ENCODE data around the gene MAGI2.

MAGI2 gene

DNA sequence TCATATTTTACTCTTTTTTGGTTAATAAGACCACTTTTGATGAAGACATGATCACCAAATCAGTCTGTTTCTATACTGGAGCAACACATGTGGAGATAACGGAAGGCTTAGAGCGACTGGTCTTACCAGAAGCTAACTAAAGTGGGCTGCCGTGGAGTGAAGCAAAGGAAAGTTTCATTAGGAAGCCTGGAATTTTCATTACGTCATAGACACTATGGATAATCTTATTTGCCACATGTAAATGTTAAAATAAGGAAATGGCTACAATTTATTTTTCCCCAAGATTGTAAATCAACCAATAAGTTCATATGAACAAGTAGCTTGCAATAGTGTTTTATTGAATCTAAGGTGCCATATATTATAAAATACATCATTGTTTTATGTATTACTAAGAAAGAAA is 1469.5 kb downstream of the MAGI2 start:
- Histone ChIP-seq H3K27ac (ENCODE audit: low read depth, low read length) (no peak overlapping the region), H3F3A (ENCODE audit: control insufficient read depth, insufficient read depth) (no peaks in the 10 kb centered on the region), H3K4me2 (ENCODE audit: low read length) (no peak overlapping the region), H3K79me2 (ENCODE audit: control insufficient read depth, low read length) (no peaks in the 10 kb centered on the region), H3K9me3 (ENCODE audit: control insufficient read depth, insufficient read depth, low read length) (no peaks in the 10 kb centered on the region), H3K36me3 (ENCODE audit: control insufficient read depth, low read length) (no peaks in the 10 kb centered on the region), H3K4me1 (ENCODE audit: control insufficient read depth, low read length) (no peaks in the 10 kb centered on the region), H3K9me2 (replicated peaks; ENCODE audit: control insufficient read depth, low read length) (no peaks in the 10 kb centered on the region), H3K4me3 (ENCODE audit: low read length) (no peak overlapping the region), H4K20me1 (ENCODE audit: control insufficient read depth, insufficient read depth, low read depth, low read length) (no peaks in the 10 kb centered on the region), H3K27me3 (ENCODE audit: control insufficient read depth, low read length) (0 out of 2 replicates have a peak, but pooled peaks cover 2% of the 10 kb centered on the region)
- TF ChIP-seq, protein P1, sequence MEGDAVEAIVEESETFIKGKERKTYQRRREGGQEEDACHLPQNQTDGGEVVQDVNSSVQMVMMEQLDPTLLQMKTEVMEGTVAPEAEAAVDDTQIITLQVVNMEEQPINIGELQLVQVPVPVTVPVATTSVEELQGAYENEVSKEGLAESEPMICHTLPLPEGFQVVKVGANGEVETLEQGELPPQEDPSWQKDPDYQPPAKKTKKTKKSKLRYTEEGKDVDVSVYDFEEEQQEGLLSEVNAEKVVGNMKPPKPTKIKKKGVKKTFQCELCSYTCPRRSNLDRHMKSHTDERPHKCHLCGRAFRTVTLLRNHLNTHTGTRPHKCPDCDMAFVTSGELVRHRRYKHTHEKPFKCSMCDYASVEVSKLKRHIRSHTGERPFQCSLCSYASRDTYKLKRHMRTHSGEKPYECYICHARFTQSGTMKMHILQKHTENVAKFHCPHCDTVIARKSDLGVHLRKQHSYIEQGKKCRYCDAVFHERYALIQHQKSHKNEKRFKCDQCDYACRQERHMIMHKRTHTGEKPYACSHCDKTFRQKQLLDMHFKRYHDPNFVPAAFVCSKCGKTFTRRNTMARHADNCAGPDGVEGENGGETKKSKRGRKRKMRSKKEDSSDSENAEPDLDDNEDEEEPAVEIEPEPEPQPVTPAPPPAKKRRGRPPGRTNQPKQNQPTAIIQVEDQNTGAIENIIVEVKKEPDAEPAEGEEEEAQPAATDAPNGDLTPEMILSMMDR (IDR thresholded peaks at IDR 0.05; ENCODE audit: low read depth, low read length, poor library complexity, severe bottlenecking): no peak
- TF ChIP-seq EZH2phosphoT487 (IDR thresholded peaks at IDR 0.05; ENCODE audit: borderline replicate concordance, low read length): no peak

DNA sequence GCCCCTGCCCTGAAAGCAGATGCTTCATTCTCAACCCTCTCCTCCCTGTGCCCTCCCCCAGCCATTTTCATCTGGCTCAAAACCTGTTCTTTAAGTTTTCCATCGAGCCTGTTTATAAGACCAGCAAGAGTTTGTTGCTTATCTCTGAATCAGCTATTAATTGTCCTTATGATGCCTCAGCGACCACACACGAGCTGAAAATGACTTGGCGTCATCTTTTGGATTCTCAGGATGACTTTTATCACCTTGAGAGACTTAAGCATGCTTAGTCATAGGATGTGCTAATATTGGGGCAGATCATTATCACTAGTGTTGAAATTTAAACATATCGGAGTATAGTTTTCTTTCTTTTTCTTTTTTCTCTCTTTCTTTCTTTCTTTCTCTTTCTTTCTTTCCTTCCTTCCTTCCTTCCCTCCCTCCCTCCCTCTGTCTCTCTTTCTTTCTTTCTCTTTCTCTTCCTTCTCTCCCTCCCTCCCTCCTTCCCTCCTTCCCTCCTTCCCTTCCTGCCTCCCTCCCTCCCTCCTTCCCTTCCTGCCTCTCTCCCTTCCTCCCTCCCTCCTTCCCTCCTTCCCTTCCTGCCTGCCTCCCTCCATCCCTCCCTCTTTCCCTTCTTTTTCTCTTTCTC is 1470.4 kb downstream of the MAGI2 start:
- Histone ChIP-seq H3K9me2 (replicated peaks; ENCODE audit: control insufficient read depth, low read length) (no peaks in the 10 kb centered on the region), H3K4me2 (ENCODE audit: low read length) (no peak overlapping the region), H4K20me1 (ENCODE audit: control insufficient read depth, insufficient read depth, low read depth, low read length) (no peaks in the 10 kb centered on the region), H3K79me2 (ENCODE audit: control insufficient read depth, low read length) (no peaks in the 10 kb centered on the region), H3K4me3 (ENCODE audit: low read length) (no peak overlapping the region), H3K4me1 (ENCODE audit: control insufficient read depth, low read length) (no peaks in the 10 kb centered on the region), H3K27me3 (ENCODE audit: control insufficient read depth, low read length) (0 out of 2 replicates have a peak, but pooled peaks cover 2% of the 10 kb centered on the region), H3K36me3 (ENCODE audit: control insufficient read depth, low read length) (no peaks in the 10 kb centered on the region), H3K9me3 (ENCODE audit: control insufficient read depth, insufficient read depth, low read length) (no peaks in the 10 kb centered on the region), H3F3A (ENCODE audit: control insufficient read depth, insufficient read depth) (no peaks in the 10 kb centered on the region), H3K27ac (ENCODE audit: low read depth, low read length) (no peak overlapping the region)
- TF ChIP-seq, protein P1 (IDR thresholded peaks at IDR 0.05; ENCODE audit: low read depth, low read length, poor library complexity, severe bottlenecking): no peak
- no peak for TF ChIP-seq EZH2phosphoT487 (IDR thresholded peaks at IDR 0.05; ENCODE audit: borderline replicate concordance, low read length)

DNA sequence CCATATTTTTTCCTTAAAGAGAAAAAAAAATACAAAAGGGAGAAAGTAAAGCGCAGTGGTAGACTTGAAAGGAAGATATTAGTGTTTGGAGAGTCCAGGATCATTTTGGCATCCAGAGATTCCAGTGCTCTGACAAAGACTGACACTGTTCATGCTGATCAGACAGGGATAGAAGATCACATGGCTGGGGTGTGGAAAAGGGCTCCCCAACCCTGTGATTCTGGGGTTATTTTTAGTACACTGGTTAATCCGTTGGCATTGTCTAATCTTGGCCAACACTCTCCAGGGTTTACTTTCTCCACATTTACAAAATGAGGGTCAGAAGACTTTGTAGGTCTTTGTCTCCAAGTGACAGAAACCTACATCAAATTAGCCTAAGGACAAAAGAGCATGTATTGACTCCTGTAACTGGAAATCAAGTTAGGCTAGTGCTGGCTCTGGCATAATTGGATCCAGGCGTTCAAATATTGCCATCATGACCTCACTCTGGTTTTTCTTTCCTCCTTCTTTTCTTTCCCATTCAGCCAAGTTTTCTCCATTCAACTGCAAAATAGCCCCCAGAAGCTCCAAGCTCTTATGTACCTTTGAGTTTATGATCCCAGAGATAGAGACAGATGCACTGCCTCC is 1473.3 kb downstream of the MAGI2 start:
- no peaks in the 10 kb centered on the region for H4K20me1 ChIP-seq (ENCODE audit: control insufficient read depth, insufficient read depth, low read depth, low read length)
- no peaks in the 10 kb centered on the region for H3F3A ChIP-seq (ENCODE audit: control insufficient read depth, insufficient read depth)
- no peaks in the 10 kb centered on the region for H3K79me2 ChIP-seq (ENCODE audit: control insufficient read depth, low read length)
- H3K27ac ChIP-seq (ENCODE audit: low read depth, low read length): no peak overlapping the region
- TF ChIP-seq, protein P1 (IDR thresholded peaks at IDR 0.05; ENCODE audit: low read depth, low read length, poor library complexity, severe bottlenecking): no peak
- no peak for TF ChIP-seq EZH2phosphoT487 (IDR thresholded peaks at IDR 0.05; ENCODE audit: borderline replicate concordance, low read length)
- no peaks in the 10 kb centered on the region for H3K9me3 ChIP-seq (ENCODE audit: control insufficient read depth, insufficient read depth, low read length)
- H3K27me3 ChIP-seq (ENCODE audit: control insufficient read depth, low read length): 0 out of 2 replicates have a peak, but pooled peaks cover 2% of the 10 kb centered on the region
- H3K9me2 ChIP-seq (replicated peaks; ENCODE audit: control insufficient read depth, low read length): no peaks in the 10 kb centered on the region
- H3K36me3 ChIP-seq (ENCODE audit: control insufficient read depth, low read length): no peaks in the 10 kb centered on the region
- no peak overlapping the region for H3K4me2 ChIP-seq (ENCODE audit: low read length)
- no peak overlapping the region for H3K4me3 ChIP-seq (ENCODE audit: low read length)
- no peaks in the 10 kb centered on the region for H3K4me1 ChIP-seq (ENCODE audit: control insufficient read depth, low read length)
